NCI-H748 (cell line): ENCODE results near the gene PAX7.

Experiments used
- DNase-seq: peaks from one replicate; lab custom pipeline; 2025; ENCODE audit not compliant: unreplicated experiment; lab: John Stamatoyannopoulos, UW

Gene PAX7

GRCh38 chr1:18640228-18641004 lies 9.8 kb downstream of the PAX7 start:
- DNase-seq, result peak; percentile 84

DNA sequence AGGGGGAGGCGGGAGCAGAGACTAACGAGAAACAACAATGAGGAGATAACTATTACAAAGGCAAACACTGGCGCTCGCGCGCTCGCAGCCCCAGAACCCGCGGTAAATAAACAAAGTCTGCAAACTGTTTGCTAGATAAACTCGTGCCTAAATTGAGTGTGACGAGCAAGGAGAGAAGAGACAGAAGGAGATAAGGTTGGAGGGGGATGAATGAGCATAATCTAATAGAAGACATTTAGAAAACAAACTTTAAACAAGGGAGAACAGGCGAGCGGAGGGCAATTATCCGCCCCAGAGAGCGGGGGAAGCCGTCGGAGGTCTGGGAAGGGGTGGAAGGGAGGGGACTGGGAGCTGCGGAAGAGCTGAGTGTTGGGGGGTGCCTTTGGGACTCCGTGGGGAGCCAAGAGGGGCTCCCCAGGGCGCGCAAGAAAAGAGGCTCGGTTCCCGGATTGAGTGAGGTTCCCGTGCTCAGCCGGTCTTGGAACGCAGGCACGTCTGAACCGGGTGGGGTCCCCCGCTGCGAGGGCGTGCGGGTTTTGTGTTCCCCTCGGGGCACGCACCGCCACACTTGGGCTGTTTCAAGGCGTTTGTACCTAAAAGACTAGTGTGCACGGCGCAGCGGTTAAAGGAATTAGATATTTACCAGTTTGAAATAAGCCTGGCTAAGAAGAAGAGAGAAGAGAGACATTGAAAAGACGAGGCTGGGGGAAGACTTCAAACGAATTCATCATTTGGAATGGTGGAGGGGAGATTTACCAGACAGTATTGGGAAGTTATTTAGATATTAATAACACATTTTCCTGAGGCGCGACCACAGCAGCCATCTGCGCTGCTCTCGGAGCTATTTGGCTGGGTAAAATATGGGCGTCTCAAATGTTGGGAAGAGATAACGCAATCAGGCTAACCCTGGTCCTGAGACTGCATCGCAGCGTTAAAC lies 10.6 kb downstream of the PAX7 start:
- peak; percentile 50 for DNase-seq

DNA sequence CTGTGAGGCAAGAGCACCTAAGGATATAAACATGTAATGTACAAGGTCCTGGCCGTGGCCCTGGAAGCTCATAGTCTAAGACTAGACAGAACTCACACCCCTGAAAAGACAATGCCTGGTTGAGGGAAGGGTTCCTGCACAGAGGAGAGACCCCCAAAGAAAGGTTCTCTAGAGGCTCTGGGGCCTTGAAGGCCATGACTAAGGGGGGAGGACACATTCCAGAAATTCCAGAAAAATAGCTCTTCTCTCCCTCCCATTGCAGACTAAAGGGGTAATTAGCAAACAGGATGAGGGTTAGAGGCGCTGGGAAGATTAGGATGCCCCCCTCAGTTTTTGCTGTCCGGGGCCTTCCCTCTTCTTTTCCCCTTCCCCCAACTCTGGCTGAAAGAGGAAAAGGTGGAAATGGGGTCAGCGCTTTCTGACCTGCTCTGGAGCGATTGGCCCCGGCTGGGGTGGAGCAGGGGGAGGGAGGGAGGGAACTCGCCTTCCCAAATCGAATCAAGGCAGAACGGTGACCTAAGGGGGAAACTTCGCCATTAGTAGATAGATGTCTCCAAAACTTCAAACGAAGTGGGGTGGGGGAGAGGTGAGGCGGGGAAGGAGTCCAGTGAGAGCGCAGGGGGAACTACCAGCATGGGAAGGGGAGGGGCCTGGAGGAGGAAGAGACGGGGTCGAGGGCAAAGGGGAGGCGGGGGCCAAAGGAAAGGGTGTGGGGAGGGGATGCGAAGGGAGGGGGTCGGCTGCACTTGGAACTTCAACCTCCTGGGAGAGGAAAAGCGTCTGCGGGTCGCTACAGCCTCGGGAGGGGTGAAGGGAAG lies 11.8 kb downstream of the PAX7 start:
- DNase-seq, result no peak

GRCh38 chr1:18643154-18644012 lies 12.7 kb downstream of the PAX7 start:
- DNase-seq, result peak; percentile 65

DNA sequence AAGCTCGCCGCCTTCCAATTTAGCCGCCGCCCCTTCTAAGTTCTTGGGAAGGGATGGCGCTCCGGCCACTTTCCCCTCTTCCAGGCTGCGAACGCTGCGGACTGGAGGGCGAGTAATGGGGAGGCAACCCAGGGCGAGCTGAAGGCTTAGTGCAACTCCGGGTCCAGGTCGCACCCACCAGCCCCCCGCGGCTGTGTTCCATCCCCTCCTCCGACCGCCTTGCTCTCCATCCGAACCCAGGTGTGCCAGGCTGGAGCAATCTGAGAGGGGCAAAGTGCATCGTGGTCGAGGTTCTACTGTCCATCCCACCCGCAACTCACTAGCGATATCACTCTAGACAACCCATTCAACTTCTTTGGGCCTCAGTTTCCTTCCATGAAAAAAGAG lies 13.4 kb downstream of the PAX7 start:
- no peak for DNase-seq

- DNase-seq, result no peak
Observed at GRCh38 chr1:18644446-18644845, 13.8 kb downstream of the PAX7 start.

- no peak for DNase-seq
Observed at GRCh38 chr1:18644973-18645746, 14.5 kb downstream of the PAX7 start.

- DNase-seq, result no peak
Observed at GRCh38 chr1:18645747-18646090, 15.1 kb downstream of the PAX7 start.

GRCh38 chr1:18646091-18646785 lies 15.6 kb downstream of the PAX7 start:
- DNase-seq, result peak; percentile 28

- no peak for DNase-seq
Observed at GRCh38 chr1:18646786-18647410, 16.3 kb downstream of the PAX7 start.

DNA sequence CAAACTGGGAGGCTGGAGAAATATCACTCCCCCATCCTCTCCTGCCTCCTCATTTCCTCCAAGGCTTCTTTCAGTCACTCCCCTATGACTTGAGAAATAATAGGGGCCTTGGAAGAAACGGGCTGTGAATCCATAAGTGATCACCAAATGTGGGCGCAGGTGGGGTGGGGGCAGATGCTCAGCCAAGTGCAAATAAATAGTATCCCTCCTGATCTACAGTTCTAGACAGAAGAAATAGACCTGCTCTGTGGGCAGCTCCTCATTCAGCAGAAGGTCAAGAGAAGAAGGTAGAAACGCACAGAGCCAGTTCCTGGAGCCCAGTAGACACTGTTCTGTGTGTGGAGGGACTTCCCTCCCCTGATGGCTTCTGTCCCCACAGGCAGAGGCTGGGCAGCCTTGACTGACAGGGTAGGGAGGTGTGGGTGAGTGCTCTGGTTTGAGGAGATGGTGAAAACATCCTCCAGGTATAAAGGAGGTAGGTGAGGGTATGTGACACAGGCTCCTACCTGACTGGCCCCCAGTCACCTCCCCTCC lies 17.1 kb downstream of the PAX7 start:
- DNase-seq, result no peak

DNA sequence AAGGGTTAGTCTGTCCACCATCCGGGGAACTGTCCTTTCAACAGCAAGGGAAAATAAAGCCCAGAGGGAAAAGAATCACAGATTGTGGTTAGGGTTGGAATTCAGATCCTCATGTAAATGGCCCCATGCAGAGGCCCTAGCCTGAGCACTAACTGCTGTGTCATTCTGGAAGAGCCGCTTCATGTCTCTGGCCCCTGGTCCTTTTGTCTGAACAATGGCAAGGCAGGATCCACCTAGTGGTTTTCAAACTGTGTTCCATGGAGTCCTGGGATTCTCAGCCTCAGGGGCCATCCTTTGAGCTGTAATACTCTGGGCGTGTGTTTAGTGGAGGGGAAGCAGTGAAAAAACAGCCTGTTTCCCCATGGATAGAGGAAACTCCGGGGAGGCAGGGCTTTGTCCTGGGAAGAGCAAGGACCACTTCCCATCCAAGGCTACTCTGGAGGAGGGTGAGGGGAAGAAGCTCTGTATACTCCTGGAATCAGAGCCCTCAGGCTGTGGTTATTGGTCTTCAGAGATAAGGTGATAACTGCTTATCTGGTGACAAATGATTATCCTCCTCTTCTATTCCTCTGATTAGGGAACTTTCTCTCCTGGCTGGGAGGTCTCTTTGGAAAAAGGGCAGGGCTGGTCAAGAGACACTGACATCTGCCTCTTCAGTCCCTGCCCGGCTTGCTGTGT lies 19.2 kb downstream of the PAX7 start:
- no peak for DNase-seq

DNA sequence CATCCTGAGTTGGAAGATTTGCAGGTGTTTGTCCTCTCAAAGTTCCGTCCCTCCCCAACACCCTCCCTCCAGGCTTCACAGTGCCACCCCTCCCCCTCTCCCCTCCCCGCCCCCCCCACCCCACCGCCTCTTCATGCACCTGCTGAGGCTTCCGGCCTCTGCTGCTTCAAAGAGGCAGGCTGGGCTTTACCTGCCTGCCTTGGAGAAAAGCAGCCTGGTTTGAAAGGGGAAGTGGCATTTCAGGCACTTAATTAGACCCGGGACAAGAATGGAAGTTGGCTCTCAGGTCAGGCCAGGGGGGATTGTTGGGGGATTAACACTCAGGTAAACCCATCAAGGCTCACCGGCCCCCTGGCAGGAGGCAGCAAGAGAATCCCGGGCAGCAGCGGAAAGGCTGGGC lies 21.1 kb downstream of the PAX7 start:
- peak; percentile 11 for DNase-seq

DNA sequence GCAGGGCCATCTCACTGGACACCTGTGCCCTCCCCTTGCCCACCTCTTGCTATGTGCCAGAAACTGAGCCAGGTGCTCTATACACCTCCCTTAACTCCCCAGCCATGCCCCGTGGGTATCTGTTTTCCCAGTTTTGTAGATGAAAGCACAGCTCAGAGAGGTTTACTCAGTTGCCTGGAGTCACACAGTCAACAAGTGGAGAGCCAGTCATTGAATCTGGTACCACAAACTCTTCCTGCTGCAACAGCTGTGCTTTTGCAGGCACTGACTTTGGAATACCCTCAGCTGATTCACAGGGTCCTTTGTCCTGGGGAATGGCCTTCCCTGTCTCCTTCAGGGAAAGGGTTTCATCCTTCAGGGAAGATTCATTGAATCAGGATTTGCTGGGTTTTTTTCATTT lies 22.1 kb downstream of the PAX7 start:
- DNase-seq, result no peak

- DNase-seq, result no peak
Observed at GRCh38 chr1:18653367-18653766, 22.7 kb downstream of the PAX7 start.

- no peak for DNase-seq
Observed at GRCh38 chr1:18653916-18654315, 23.3 kb downstream of the PAX7 start.

GRCh38 chr1:18654599-18654998 lies 24.0 kb downstream of the PAX7 start:
- no peak for DNase-seq
